GM12873 (cell line): ENCODE measurements around the gene RCSD1.

Experiments used
- CTCF ChIP-seq: IDR thresholded peaks from 2 replicates; pipeline ENCODE4 v1.5.1; 2012; ENCODE audit warnings: low read depth, mild to moderate bottlenecking, moderate library complexity, low read length, control low read depth; ENCODE audit not compliant: insufficient read depth; ENCODE audit errors: missing control alignments

RCSD1 gene

GRCh38 chr1:167695756-167696561, 65.9 kb downstream of the RCSD1 start:
- no peak for TF ChIP-seq CTCF

GRCh38 chr1:167697667-167698141, 67.7 kb downstream of the RCSD1 start:
- no peak for TF ChIP-seq CTCF

DNA sequence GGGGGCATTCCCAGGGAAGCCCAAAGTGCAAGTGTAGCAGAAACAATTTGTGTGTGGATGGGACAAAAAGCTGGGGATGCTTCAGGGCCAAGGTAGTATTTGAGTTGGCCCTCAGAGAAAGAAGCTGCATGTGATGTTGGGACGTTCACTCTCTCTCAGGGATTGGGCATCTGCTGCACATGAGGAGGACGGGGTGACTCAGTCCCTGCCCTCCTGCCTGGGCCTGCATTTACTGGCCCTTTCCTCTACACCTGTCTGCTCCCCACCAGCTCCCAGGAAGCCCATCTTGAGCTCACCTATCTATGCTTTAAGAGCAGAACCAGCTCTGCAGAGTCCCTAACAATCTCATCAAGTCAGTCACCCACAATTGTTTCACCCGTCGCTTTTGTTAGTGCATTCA, 68.3 kb downstream of the RCSD1 start:
- no peak for TF ChIP-seq CTCF

DNA sequence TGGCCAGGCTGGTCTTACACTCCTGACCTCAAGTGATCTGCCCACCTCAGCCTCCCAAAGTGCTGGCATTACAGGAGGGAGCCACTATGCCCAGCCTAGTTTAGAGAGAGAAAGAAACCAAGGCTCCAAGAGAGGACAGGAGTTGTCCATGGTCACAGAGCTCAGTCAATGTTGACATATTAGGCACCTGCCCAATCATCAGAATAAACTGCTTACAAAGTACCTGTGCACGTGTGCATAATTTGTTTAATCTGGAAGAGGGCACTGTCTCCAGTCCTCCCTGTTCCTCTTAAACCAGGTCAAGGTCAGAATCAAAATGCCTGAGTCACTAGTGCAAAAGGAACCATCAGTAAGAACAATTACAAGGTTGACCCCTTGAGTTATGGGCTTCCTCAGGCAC, 71.5 kb downstream of the RCSD1 start:
- no peak for TF ChIP-seq CTCF

DNA sequence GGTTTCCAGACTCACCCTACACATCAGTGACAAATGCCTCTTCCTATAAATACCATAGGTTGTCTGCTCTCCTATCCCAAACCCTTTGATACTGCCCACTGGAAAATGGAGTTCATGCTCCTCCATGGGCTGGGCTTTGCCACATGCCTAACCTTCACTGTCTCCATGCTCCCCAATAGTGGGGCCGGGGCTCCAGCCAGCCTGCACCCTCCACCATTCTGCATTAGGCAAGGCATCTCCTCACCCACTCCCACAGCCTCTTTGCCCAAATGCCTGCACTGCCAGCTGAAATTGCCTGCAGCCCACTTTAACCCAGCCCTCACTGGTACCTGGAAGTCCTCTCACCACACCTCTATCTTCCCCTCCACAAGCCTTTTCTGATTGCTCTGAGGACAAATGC, 73.5 kb downstream of the RCSD1 start:
- no peak for TF ChIP-seq CTCF

GRCh38 chr1:167704715-167705114, 74.7 kb downstream of the RCSD1 start:
- TF ChIP-seq CTCF, result no peak

DNA sequence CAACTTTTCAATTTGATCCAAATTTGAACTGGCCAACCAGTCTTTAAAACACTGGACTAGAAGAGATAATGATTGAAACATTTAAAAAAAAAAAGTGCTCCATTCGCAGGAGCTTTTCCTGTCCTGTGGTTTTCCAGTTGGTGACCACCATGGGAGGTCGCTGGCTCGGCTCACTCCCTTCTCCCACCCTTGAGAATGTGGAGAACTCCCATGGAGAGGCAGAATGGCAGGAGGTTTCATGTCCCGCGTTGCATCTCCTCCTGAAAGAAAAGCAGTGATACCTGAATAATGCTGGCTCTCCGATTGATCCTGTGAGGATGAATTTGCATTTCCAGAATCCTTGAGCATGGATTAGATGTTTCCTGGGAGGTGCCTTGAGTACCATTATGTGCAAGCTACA, 75.2 kb downstream of the RCSD1 start:
- TF ChIP-seq CTCF, result no peak
